ENCODE measurements around the gene LSG1. TPM values are rescaled to one million over a fixed set of nuclear protein-coding genes. Genes with fewer than 3 reads are reported as not detected.
"Not testable (repeated sequence)": the region's sequence is repeated elsewhere in the genome, so short reads cannot be mapped to it uniquely, and the experiment has no call there.

The LSG1 gene
- total RNA-seq, 1 donor from 2014 or later: 13.3 TPM

GRCh38 chr3:194658477-194659242 is 13.3 kb downstream of the LSG1 start:
- no peak for ATAC-seq
- no peak for DNase-seq (ENCODE audit: low spot score)

- ATAC-seq: no peak
- DNase-seq (ENCODE audit: low spot score): no peak
These were observed 14.6 kb downstream of the LSG1 start for GRCh38 chr3:194657439-194657838.

- no peak for DNase-seq (ENCODE audit: low spot score)
- ATAC-seq: no peak
These were observed 17.5 kb downstream of the LSG1 start for GRCh38 chr3:194654443-194654842.

- no peak for DNase-seq (ENCODE audit: low spot score)
- no peak for ATAC-seq
These were observed 24.2 kb downstream of the LSG1 start for GRCh38 chr3:194647747-194648146.

GRCh38 chr3:194642769-194643168 is 29.2 kb downstream of the LSG1 start:
- DNase-seq (ENCODE audit: low spot score) (no peak), ATAC-seq (no peak)

GRCh38 chr3:194640829-194641228 is 31.2 kb downstream of the LSG1 start:
- DNase-seq (ENCODE audit: low spot score) (no peak), ATAC-seq (peak; percentile 26)

GRCh38 chr3:194638991-194639605 is 32.9 kb downstream of the LSG1 start:
- ATAC-seq (no peak), DNase-seq (ENCODE audit: low spot score) (no peak)

- DNase-seq (ENCODE audit: low spot score): no peak
These were observed 34.2 kb downstream of the LSG1 start for GRCh38 chr3:194637541-194638400.

GRCh38 chr3:194637066-194637465 is 34.9 kb downstream of the LSG1 start:
- ATAC-seq: no peak
- DNase-seq (ENCODE audit: low spot score): no peak

More at GRCh38 chr3:194637541-194638400, 34.2 kb downstream of the LSG1 start:
- ATAC-seq: no peak

- peak; percentile 83 for ATAC-seq
These were observed 38.5 kb downstream of the LSG1 start, which contains the start of gene TMEM44 for GRCh38 chr3:194633349-194634004. Gene TMEM44, minus strand, starts transcription at chr3:194633419. Its CDS starts 204 bp downstream, at chr3:194633215.

GRCh38 chr3:194632809-194633348 is 39.1 kb downstream of the LSG1 start:
- DNase-seq (ENCODE audit: low spot score) (no peak), ATAC-seq (peak; percentile 3)

More at GRCh38 chr3:194633349-194634004, 38.5 kb downstream of the LSG1 start, which contains the start of gene TMEM44:
- peak; percentile 70 for DNase-seq (ENCODE audit: low spot score)

GRCh38 chr3:194632226-194632808 is 39.7 kb downstream of the LSG1 start:
- ATAC-seq (no peak), DNase-seq (ENCODE audit: low spot score) (no peak)

GRCh38 chr3:194631696-194632095 is 40.3 kb downstream of the LSG1 start:
- ATAC-seq (no peak), DNase-seq (ENCODE audit: low spot score) (no peak)

- ATAC-seq; DNase-seq (ENCODE audit: low spot score): not testable (repeated sequence)
These were observed 41.3 kb downstream of the LSG1 start for GRCh38 chr3:194630681-194631080.

- DNase-seq (ENCODE audit: low spot score): no peak
- no peak for ATAC-seq
These were observed 47.0 kb downstream of the LSG1 start for GRCh38 chr3:194624956-194625355.

- DNase-seq (ENCODE audit: low spot score) (no peak), ATAC-seq (no peak)
These were observed 48.3 kb downstream of the LSG1 start for GRCh38 chr3:194623449-194624290.

GRCh38 chr3:194622621-194623340 is 49.2 kb downstream of the LSG1 start:
- DNase-seq (ENCODE audit: low spot score) (no peak), ATAC-seq (no peak)

- DNase-seq (ENCODE audit: low spot score): no peak
These were observed 50.0 kb downstream of the LSG1 start for GRCh38 chr3:194621947-194622346.

More at GRCh38 chr3:194621947-194622346, 50.0 kb downstream of the LSG1 start:
- no peak for ATAC-seq

All from left lobe of liver (tissue), 2 donors.